Colon (tissue), 2 donors: ENCODE results near the gene SYCP3.
"Not testable (repeated sequence)": the region's sequence is repeated elsewhere in the genome, so short reads cannot be mapped to it uniquely, and the experiment has no call there.

Source experiments
- FAIRE-seq: peaks from 2 replicates; lab custom pipeline; 2012; peaks lifted over from hg19 to GRCh38; lab: Jason Lieb, UNC
- donor health status: control.
- donor health status: control.

The SYCP3 gene

GRCh38 chr12:101759396-101760047 is 20.3 kb upstream of the SYCP3 start:
- FAIRE-seq, result no peak

- no peak for FAIRE-seq
These were observed 10.9 kb upstream of the SYCP3 start for GRCh38 chr12:101750152-101750551.

GRCh38 chr12:101749657-101750056 is 10.4 kb upstream of the SYCP3 start:
- no peak for FAIRE-seq

- no peak for FAIRE-seq
These were observed 9.6 kb upstream of the SYCP3 start for GRCh38 chr12:101748907-101749306.

GRCh38 chr12:101747697-101748096 is 8.4 kb upstream of the SYCP3 start:
- FAIRE-seq, result no peak

- FAIRE-seq, result no peak
These were observed 7.4 kb upstream of the SYCP3 start for GRCh38 chr12:101746661-101747060.

GRCh38 chr12:101746196-101746595 is 6.9 kb upstream of the SYCP3 start:
- no peak for FAIRE-seq

- no peak for FAIRE-seq
These were observed 6.2 kb upstream of the SYCP3 start for GRCh38 chr12:101745481-101745880.

- FAIRE-seq, result no peak
These were observed 4.6 kb upstream of the SYCP3 start for GRCh38 chr12:101743724-101744472.

GRCh38 chr12:101743242-101743641 is 4.0 kb upstream of the SYCP3 start:
- no peak for FAIRE-seq

- FAIRE-seq, result no peak
These were observed 1.7 kb upstream of the SYCP3 start for GRCh38 chr12:101740980-101741379.

- FAIRE-seq, result no peak
These were observed 1.3 kb upstream of the SYCP3 start for GRCh38 chr12:101740566-101740965.

GRCh38 chr12:101737476-101737875 is 1.8 kb downstream of the SYCP3 start:
- FAIRE-seq, result no peak

- not testable (repeated sequence) for FAIRE-seq
These were observed 4.8 kb downstream of the SYCP3 start for GRCh38 chr12:101734482-101734881.

- no peak for FAIRE-seq
These were observed 6.1 kb downstream of the SYCP3 start for GRCh38 chr12:101733166-101733565.

- no peak for FAIRE-seq
These were observed 6.9 kb downstream of the SYCP3 start for GRCh38 chr12:101732318-101732717.

GRCh38 chr12:101729842-101730241 is 9.4 kb downstream of the SYCP3 start:
- FAIRE-seq, result no peak

GRCh38 chr12:101727098-101727497 is 12.2 kb downstream of the SYCP3 start:
- no peak for FAIRE-seq

GRCh38 chr12:101722392-101722791 is 16.9 kb downstream of the SYCP3 start:
- no peak for FAIRE-seq

GRCh38 chr12:101720118-101720517 is 19.1 kb downstream of the SYCP3 start:
- no peak for FAIRE-seq

GRCh38 chr12:101719566-101719965 is 19.7 kb downstream of the SYCP3 start:
- no peak for FAIRE-seq

GRCh38 chr12:101714877-101715444 is 24.3 kb downstream of the SYCP3 start:
- FAIRE-seq, result no peak

- no peak for FAIRE-seq
These were observed 25.3 kb downstream of the SYCP3 start for GRCh38 chr12:101713930-101714329.
